GM12872 (cell line): Measurements from ENCODE around the gene NDUFV2.

Source experiments
- CTCF ChIP-seq: IDR thresholded peaks from 3 replicates; pipeline ENCODE4 v1.5.1; 2011; ENCODE audit warnings: low read depth, mild to moderate bottlenecking, low read length, moderate library complexity; ENCODE audit not compliant: insufficient read depth

The NDUFV2 gene

GRCh38 chr18:9081940-9082339 is 20.6 kb upstream of the NDUFV2 start:
- TF ChIP-seq CTCF = no peak

DNA sequence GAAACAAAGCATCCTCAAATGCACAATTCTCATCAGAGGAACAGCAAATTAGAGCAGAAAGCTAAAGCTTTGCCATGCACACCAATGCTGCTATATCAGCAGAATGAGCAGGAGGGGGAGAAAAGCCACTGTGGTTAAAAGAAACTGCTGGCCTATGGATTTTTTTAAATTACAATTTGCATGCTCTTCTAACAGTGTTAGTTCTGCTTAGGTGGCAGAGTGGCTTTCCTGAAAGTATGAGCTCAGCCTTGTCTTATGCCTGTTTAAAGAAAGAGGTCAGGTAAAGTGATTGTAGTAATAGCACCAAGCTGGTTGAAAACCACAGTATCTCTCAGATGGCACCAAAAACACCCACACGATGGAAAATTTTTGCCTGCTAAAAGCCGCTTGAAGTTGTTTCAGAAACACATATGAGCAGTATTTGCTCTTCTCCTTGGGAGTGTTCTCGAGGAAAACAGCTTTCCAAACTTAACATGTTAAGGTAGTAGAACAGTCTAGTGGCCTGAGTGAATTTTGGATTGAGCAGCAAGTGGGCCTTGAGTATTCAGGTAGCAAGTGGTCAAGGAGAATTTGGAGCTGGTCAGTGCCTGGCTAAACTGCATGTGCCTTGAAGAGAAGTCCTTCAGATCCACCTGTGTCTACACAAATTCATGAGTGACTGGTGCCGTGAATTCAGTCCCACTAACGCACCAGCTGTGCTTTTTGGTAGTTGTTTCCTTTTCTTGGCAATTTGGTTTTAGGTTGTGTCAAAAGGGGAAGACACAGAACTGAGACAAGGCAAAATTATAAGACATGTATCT is 19.6 kb upstream of the NDUFV2 start:
- TF ChIP-seq CTCF = no peak

DNA sequence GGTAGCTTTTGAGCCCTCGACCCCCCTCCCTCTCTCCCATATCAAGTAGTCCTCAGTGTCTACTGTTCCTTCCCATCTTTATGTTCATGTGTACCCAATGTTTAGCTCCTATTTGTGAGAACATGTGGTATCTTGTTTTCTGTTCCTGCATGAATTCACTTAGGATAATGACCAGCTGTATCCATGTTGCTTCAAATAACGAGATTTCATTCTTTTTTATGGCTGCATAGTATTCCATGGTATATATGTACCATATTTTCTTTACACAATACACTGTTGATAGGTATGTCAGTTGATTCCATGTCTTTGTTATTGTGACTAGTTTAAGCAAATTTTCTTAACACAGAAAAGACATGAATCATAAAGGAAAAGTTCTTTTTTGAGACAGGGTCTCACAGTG is 16.5 kb upstream of the NDUFV2 start:
- TF ChIP-seq CTCF = no peak

- TF ChIP-seq CTCF = no peak
These were observed 15.9 kb upstream of the NDUFV2 start for GRCh38 chr18:9086624-9087023.

GRCh38 chr18:9087144-9087543 is 15.4 kb upstream of the NDUFV2 start:
- TF ChIP-seq CTCF = no peak

GRCh38 chr18:9088252-9088651 is 14.2 kb upstream of the NDUFV2 start:
- TF ChIP-seq CTCF = no peak

- no peak for TF ChIP-seq CTCF
These were observed 11.9 kb upstream of the NDUFV2 start for GRCh38 chr18:9090578-9090977.

DNA sequence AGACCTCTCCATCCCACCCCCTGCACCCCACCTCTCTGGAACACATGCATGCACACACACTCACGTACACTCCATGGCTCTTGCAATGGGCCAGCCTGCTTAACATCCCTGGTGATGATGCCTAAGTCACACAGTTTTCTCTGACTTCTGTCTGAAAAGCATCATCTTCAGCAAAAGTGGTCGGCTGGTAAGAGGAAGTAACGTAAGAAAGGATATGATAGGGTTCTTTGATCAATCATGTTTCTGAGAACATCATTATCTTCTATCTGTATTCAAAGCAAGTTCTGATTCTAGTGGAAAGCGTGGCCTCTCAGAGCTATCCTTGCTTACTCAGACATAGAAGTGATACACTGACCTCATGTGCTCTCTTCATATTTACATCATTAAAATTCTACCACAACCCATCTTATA is 11.4 kb upstream of the NDUFV2 start:
- TF ChIP-seq CTCF = no peak
